ENCODE data around the gene MAP3K10.

MAP3K10 gene

DNA sequence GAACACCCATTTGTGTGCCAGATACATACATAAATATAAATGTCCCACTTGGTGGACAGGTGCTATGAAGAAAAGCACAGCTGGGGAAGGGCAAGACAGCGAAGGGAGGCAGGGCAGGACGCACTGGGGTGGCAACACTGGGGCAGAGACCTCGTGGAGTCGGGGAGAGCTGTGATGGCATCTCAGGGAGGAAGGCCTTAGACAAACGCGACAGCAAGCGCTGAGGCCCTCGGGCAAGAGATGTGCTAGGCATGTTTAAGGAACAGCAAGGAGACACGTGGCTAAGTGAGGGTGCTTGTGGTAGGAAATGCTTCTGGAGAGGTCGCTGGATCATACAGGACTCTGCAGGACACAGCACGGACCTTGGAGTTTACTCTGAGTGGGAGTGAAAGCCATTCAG is 58.6 kb downstream of the MAP3K10 start:
- TF ChIP-seq, protein P1, sequence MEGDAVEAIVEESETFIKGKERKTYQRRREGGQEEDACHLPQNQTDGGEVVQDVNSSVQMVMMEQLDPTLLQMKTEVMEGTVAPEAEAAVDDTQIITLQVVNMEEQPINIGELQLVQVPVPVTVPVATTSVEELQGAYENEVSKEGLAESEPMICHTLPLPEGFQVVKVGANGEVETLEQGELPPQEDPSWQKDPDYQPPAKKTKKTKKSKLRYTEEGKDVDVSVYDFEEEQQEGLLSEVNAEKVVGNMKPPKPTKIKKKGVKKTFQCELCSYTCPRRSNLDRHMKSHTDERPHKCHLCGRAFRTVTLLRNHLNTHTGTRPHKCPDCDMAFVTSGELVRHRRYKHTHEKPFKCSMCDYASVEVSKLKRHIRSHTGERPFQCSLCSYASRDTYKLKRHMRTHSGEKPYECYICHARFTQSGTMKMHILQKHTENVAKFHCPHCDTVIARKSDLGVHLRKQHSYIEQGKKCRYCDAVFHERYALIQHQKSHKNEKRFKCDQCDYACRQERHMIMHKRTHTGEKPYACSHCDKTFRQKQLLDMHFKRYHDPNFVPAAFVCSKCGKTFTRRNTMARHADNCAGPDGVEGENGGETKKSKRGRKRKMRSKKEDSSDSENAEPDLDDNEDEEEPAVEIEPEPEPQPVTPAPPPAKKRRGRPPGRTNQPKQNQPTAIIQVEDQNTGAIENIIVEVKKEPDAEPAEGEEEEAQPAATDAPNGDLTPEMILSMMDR (IDR thresholded peaks at IDR 0.05; ENCODE audit: extremely low read depth, insufficient read depth, missing control alignments) = no peak
- in situ Hi-C loops (cut with MboI; ENCODE audit: low pct_unique_long_range_greater_than_20kb, low sequenced_read_pairs, unreplicated experiment) = no loop called here
- no peak for DNase-seq (ENCODE audit: low spot score)

DNA sequence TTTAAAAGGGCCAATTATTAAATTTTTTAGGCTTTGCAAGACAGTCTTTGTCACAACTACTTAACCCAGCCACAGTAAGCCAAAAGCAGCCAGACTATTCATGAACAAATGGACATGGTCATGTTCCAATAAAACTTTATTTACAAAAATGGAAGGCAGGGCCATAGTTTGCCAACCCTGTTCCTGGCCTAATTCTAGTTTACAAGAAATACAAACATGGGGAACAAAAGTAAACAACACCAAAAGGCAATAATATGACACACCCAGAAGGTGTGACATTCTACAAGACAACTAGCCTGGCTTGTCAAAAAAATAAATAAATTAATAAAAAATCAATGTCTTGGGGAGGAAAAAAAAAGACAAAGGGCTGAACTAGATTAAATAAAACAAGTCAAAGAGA is 60.0 kb downstream of the MAP3K10 start:
- no peak for DNase-seq (ENCODE audit: low spot score)
- TF ChIP-seq, protein P1 (IDR thresholded peaks at IDR 0.05; ENCODE audit: extremely low read depth, insufficient read depth, missing control alignments) = no peak
- in situ Hi-C loops (cut with MboI; ENCODE audit: low pct_unique_long_range_greater_than_20kb, low sequenced_read_pairs, unreplicated experiment) = no loop called here

DNA sequence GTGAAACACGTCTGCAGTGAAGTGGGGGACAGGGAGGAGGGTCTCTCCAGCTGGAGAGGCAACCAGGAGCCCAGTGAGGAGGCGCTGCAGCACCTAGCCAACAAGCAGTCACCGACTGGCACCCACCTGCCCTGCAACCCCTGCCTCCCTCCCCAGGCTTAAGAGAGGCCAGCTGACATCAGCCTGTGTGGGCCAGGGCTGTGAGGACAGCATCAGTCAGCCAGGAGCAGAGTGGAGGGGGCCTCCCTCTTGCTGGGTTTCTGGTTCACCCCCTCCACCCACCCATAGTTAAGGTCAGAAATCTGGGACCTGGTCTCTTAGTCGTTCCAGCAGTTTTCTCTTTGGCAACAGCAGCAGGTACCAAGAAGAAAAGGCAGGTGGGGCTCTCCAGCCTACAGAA is 60.8 kb downstream of the MAP3K10 start:
- TF ChIP-seq, protein P1 (IDR thresholded peaks at IDR 0.05; ENCODE audit: extremely low read depth, insufficient read depth, missing control alignments) = no peak
- DNase-seq (ENCODE audit: low spot score) = no peak
- in situ Hi-C loops (cut with MboI; ENCODE audit: low pct_unique_long_range_greater_than_20kb, low sequenced_read_pairs, unreplicated experiment) = no loop called here

DNA sequence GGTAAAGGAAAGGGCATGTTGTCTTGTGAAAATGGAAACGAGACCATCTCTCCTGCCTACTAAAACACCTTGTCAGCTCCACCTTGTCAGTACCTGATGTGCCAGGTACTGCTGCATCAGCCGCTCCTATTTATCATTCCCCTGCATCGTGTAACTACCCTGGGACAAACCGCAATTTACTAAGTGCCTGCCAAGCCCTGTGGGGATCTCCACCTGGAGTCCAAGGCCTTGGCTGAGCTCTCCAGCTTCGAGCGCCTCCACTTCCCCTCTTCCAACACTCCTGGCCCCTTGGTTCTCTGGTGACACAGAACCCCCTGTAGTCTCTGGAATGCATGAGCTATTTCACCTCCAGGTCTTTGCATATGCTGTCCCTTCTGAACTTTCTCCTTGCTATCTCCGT is 61.2 kb downstream of the MAP3K10 start:
- in situ Hi-C loops (cut with MboI; ENCODE audit: low pct_unique_long_range_greater_than_20kb, low sequenced_read_pairs, unreplicated experiment) = no loop called here
- TF ChIP-seq, protein P1 (IDR thresholded peaks at IDR 0.05; ENCODE audit: extremely low read depth, insufficient read depth, missing control alignments) = no peak
- DNase-seq (ENCODE audit: low spot score) = no peak

DNA sequence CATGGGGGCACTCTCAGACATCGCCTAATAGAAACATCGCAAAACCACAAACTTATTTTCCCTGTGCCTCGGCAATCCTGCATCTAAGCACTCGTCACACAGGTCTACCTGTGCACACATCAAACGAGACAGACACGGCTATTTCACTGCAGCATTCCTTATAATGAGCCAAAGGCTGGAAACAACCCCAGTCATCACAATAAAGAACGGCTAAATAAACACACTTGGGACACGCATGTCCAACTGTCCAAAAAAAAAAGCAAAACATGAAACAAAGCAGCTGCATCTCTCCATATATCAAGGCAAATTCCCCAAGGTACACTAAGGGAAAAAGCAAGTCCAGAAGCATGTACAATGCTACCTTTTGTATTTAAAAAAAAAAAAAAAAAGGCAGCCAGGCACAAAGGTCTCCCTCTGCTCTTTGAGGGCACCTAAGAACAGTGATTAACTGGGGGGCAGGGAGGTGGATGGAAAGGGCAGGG is 62.4 kb downstream of the MAP3K10 start:
- no peak for DNase-seq (ENCODE audit: low spot score)
- in situ Hi-C loops (cut with MboI; ENCODE audit: low pct_unique_long_range_greater_than_20kb, low sequenced_read_pairs, unreplicated experiment) = no loop called here

DNA sequence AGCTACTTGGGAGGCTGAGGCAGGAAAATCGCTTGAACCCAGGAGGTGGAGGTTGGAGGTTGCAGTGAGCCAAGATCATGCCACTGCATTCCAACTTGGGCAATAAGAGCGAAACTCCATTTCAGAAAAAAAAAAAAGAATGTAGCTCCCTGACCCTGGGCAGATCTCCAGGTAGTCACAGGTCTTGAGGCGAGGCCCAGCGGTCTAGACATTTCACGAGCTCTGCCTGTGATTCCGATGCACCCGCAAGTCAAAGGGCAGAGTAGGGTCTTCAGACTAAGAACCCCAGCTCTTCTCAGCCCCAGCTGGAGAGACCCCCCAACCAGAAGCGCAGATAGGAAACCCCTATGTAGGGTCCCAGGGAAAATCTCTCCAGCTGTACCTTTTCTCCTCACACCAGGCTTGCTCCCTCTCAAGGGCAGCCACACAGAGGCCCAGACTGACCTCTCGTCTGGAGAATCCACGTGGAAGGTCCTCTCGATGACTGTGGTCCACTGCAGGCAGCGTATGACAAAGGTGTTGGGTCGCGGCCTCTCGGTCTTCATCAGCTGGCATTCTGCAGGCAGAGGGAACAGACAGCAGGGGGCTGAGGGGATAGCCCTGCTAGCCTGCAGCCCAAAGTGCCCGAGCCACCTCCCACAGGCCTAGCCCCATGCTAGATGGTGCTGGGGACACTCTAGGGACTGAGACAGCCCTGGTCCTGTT is 63.6 kb downstream of the MAP3K10 start:
- no peak for DNase-seq (ENCODE audit: low spot score)
- TF ChIP-seq, protein P1 (IDR thresholded peaks at IDR 0.05; ENCODE audit: extremely low read depth, insufficient read depth, missing control alignments) = no peak
- in situ Hi-C loops (cut with MboI; ENCODE audit: low pct_unique_long_range_greater_than_20kb, low sequenced_read_pairs, unreplicated experiment) = no loop called here

More for the DNA sequence above, 62.4 kb downstream of the MAP3K10 start:
- TF ChIP-seq, protein P1 (IDR thresholded peaks at IDR 0.05; ENCODE audit: extremely low read depth, insufficient read depth, missing control alignments) = no peak
